ENCODE data around the gene SCRN3. TPM values are rescaled to one million over a fixed set of nuclear protein-coding genes. Genes with fewer than 3 reads are reported as not detected.

The SCRN3 gene
- total RNA-seq, 1 donor from 2014 or later: 20.6 TPM

- H3K4me3 ChIP-seq (ENCODE audit: low read depth, low read length): no peak overlapping the region
- DNase-seq (ENCODE audit: low read depth): no peak
- no peak for TF ChIP-seq CTCF (IDR thresholded peaks at IDR 0.05; ENCODE audit: insufficient read depth, low read length, poor library complexity, severe bottlenecking)
- H3K27me3 ChIP-seq (ENCODE audit: control insufficient read depth, insufficient read depth, low read length): no peaks in the 10 kb centered on the region
- H3K36me3 ChIP-seq (ENCODE audit: control insufficient read depth, insufficient read depth, low read length): no peaks in the 10 kb centered on the region
These were observed 44.4 kb downstream of the SCRN3 start for GRCh38 chr2:174439950-174440349.

GRCh38 chr2:174442546-174443510 is 47.3 kb downstream of the SCRN3 start:
- DNase-seq (ENCODE audit: low read depth): peak; percentile 82

GRCh38 chr2:174444761-174445160 is 49.2 kb downstream of the SCRN3 start:
- TF ChIP-seq CTCF (IDR thresholded peaks at IDR 0.05; ENCODE audit: insufficient read depth, low read length, poor library complexity, severe bottlenecking): no peak
- Histone ChIP-seq H3K27me3 (ENCODE audit: control insufficient read depth, insufficient read depth, low read length) (no peaks in the 10 kb centered on the region), H3K36me3 (ENCODE audit: control insufficient read depth, insufficient read depth, low read length) (no peaks in the 10 kb centered on the region)

More at GRCh38 chr2:174442546-174443510, 47.3 kb downstream of the SCRN3 start:
- Histone ChIP-seq H3K36me3 (ENCODE audit: control insufficient read depth, insufficient read depth, low read length) (no peaks in the 10 kb centered on the region), H3K27me3 (ENCODE audit: control insufficient read depth, insufficient read depth, low read length) (no peaks in the 10 kb centered on the region), H3K4me3 (ENCODE audit: low read depth, low read length) (no peak overlapping the region)
- TF ChIP-seq CTCF (IDR thresholded peaks at IDR 0.05; ENCODE audit: insufficient read depth, low read length, poor library complexity, severe bottlenecking): no peak

GRCh38 chr2:174445248-174445647 is 49.7 kb downstream of the SCRN3 start:
- no peak for DNase-seq (ENCODE audit: low read depth)
- Histone ChIP-seq H3K36me3 (ENCODE audit: control insufficient read depth, insufficient read depth, low read length) (no peaks in the 10 kb centered on the region), H3K4me3 (ENCODE audit: low read depth, low read length) (no peak overlapping the region), H3K27me3 (ENCODE audit: control insufficient read depth, insufficient read depth, low read length) (no peaks in the 10 kb centered on the region)
- no peak for TF ChIP-seq CTCF (IDR thresholded peaks at IDR 0.05; ENCODE audit: insufficient read depth, low read length, poor library complexity, severe bottlenecking)

More at GRCh38 chr2:174444761-174445160, 49.2 kb downstream of the SCRN3 start:
- DNase-seq (ENCODE audit: low read depth): no peak
- H3K4me3 ChIP-seq (ENCODE audit: low read depth, low read length): no peak overlapping the region

- DNase-seq (ENCODE audit: low read depth): no peak
- TF ChIP-seq CTCF (IDR thresholded peaks at IDR 0.05; ENCODE audit: insufficient read depth, low read length, poor library complexity, severe bottlenecking): no peak
- Histone ChIP-seq H3K27me3 (ENCODE audit: control insufficient read depth, insufficient read depth, low read length) (no peaks in the 10 kb centered on the region), H3K4me3 (ENCODE audit: low read depth, low read length) (no peak overlapping the region), H3K36me3 (ENCODE audit: control insufficient read depth, insufficient read depth, low read length) (no peaks in the 10 kb centered on the region)
These were observed 51.0 kb downstream of the SCRN3 start for GRCh38 chr2:174446531-174446930.
